ENCODE measurements around the gene MOK.

- TF ChIP-seq CTCF (IDR thresholded peaks at IDR 0.05): no peak
- TF ChIP-seq POLR2A (IDR thresholded peaks at IDR 0.05): no peak
- TF ChIP-seq EP300 (IDR thresholded peaks at IDR 0.05): no peak
These were observed 98.0 kb downstream of the MOK start for GRCh38 chr14:102206918-102207317.

Data from ovary (tissue), 3 donors.